HG02623 (cell line): Measurements from ENCODE around the gene IER2.
"Not testable (repeated sequence)": the region's sequence is repeated elsewhere in the genome, so short reads cannot be mapped to it uniquely, and the experiment has no call there.

Experiments used
- ATAC-seq: cut with Tn5 transposase; IDR thresholded peaks from one replicate; pipeline ENCODE4 v1.9.1; 2021; ENCODE audit warnings: moderate library complexity; ENCODE audit not compliant: unreplicated experiment

The IER2 gene

DNA sequence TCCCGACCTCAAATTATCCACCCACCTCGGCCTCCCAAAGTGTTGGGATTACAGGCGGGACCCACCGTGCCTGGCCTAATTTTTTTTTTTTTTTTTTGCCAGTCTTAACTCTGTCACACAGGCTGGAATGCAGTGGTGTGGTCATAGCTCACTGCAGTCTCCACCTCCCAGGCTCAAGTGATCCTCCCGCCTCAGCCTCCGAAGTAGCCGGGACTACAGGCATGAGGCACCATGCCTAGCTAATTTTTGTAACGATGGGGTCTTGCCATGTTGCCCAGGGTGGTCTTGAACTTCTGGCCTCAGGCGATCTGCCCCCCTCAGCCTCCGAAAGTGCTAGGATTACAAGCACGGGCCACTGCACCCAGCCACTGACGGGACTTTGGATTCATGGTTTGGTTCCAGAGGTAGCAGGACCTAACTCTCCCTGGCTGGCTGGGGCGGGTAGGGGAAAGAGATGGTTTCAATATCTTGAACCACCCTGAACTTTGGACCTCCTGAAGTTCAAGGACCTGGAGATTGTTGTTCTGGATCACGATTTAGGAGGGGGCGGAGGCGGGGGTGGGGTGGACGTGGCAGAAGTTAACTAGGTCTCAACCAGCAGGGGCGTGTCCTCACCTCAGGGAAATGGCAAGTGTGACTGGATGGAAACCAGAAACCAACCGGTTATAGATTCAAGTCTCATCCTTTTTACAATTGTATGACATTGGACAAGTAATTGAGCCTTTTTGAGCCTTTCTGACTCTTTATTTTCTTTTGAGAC lies 40.8 kb downstream of the IER2 start:
- ATAC-seq, result no peak

DNA sequence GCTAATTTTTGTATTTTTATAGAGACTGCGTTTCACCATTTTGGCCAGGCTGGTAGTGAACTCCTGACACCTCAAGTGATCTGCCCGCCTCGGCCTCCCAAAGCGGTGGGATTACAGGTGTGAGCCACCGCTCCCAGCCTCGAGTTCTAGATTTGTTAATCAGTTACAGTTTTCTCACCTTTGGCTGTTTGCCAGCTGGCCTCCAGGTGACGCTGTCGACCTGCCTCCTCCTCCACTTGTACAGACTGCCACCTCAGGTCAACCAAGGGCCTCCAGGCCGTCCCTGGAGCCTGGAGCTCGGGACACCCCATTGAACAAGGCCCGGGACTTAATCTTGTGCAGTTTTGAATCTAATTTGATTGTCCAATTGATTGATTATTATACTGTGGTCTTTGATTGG lies 45.5 kb downstream of the IER2 start:
- no peak for ATAC-seq

GRCh38 chr19:13198634-13199033 lies 48.4 kb downstream of the IER2 start:
- ATAC-seq, result no peak

- not testable (repeated sequence) for ATAC-seq
Observed at GRCh38 chr19:13202112-13202511, 51.9 kb downstream of the IER2 start.
